ENCODE data around the gene PIP4K2B.
A peak's percentile ranks its signal among the peaks of the same experiment; 100 is the strongest.

Gene PIP4K2B

DNA sequence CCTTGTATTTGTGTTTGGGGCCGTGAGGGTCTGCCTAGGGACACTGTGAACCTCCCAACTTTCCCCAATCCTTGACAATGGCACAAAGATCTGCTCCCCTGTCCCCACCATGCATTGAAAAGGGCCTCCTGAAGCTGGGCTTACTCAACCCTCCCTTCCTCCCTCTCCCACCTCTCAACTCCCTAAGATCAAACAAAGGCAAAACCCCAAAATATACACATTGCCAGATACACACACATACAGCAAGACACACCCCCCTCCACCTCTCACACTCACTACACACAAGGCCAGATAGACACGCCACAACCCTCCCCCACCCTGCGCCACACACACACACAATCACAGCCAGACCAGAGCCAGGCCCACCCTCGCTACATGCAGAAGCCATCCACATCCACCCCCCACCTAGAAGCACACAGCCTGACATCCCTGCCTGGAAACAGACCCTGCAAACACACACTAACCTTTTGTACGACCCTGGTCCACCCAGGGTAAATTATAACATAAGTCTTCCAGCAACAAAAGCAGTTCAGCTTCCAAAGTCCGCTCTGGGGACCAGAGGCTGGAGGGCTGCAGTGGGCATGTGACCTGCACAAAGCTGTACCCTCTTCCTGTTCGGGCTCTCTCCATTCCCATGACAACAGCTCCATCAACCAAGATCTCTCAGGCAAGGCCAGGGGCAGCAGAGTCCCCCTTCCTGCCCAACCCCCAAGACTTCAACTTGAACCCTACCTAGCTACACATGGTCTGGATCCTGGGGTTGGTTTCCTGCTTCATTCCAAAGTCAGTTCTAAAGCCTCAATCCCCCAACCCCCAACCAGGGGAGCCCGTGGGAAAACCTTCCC lies 53.1 kb downstream of the PIP4K2B start:
- no peak for DNase-seq (ENCODE audit: low spot score)

DNA sequence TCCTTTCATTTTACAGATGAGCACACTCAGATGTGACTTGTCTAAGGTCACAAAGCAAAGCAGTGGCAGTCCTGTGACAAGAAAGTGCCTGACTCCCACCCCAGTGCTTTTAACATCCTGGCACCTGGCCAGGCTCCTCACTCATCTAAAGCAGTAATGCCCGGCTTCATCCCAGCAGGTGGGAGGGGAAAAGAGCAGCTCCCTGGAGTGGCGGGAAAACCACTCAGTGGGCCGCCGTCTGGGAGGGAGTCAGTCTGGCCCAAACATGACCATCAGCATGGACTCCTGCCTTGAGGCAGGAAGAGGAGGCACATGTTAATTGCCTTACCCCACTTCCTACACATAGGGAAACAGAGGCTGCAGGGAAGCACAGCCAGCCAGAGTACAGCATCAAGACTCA lies 53.8 kb downstream of the PIP4K2B start:
- DNase-seq (ENCODE audit: low spot score), result no peak

DNA sequence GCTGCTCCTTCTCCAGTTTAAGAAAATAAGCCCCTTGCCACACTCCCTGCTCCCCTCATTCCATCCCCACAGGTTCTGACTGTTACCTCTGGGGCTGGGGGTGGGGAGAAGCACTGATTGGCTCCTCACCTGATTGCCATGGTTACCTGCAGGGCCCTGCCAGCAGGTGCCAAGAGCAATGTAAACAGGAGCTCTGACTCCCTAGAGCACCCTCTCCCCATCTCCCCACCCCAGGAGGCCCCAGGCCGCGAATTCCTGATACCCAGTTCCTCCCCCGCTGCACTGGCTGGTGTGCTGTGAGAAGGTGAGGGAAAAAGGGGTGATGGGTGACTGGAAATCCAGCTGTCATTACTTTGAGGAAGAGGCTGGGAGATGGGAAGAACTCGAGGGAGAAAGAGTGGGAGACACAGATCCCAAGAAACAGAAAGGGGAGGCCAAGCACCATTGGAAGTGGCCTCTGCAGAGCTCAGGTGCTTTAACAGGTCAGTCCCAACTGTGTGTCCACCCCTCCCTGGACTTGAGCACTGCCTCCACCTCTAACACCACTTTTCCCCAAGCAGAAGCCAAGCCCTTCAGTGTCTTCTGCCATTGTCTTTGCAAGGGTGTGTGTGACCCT lies 55.7 kb downstream of the PIP4K2B start:
- DNase-seq (ENCODE audit: low spot score), result no peak

DNA sequence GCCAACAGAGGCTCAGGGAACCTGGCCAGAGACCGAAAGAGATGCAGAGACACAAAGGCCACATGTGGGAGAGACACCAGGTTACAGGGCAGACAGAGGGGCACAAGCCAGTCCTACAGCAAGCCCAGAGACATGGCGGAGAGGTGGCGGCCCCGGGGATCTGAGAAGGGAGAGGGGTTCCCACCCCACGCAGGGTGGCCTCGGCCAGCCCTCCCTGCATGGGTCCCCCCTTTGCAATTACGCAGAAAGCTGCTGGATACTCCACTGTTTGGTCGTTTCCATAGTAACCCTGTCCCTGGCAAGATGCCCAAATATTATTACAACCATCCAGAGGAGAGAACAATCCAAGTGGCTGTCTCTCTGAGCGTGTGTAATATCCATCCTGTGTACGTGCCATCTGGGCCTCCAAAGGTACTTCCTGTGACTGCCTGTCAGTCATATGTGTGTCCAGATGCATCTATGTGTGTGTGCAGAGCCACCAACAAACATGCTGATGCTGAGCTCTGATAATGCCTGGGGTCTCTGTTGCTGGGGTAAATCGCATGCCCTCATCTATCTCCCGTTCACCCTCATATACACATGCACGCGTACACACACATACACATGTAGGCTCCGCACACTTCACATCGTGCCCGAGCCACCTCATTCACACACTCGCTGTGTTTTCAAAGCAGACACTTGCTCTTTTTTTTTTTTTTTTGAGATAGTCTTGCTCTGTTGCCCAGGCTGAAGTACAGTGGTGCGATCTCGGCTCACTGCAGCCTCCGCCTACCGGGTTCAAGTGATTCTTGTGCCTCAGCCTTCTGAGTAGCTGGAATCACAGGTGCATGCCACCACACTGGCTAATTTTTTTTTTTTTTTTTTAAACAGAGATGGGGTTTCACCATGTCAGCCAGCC lies 56.7 kb downstream of the PIP4K2B start:
- DNase-seq (ENCODE audit: low spot score), result peak; percentile 91

DNA sequence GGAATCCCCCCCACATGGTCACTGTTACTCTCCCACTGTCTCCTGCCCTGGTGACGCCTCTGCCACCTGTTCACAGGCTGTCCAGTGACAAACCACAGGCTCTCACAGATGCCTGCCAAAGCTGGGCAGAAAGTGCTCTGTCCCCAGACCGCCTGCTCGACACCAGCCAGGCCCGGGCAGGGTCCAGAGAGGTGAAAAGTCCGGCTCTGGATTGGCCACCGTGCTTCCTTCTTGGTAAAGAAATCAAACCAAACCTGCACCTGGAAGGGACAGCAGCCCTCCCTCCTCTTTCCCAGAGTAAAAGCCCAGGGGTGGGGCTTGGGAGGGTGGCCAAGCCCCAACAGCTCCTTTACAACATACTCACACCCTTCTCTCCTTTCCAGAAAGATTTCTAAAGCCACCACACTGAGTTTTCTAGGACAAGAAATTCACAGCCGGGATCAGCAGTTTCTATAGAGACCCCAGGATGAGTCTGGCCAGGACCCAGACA lies 57.4 kb downstream of the PIP4K2B start:
- no peak for DNase-seq (ENCODE audit: low spot score)

DNA sequence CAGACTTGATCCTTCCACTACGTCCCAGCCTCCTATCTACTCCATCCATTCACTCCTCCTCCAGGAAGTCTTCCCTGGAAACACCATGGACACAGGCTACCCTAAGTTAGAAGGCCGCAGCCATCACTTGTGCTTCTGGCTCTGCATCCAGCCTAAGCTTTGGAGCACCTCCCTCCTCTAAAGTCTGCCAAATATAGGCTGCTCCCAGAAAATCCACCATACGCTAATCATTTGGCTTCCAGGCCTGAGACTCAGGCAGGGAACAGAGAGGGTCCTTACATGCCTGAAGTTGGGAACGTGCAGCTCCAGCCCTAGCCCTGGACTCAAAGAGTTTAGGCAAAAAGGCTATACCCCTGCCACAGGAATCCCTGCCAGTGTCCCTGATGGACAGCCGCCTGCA lies 57.9 kb downstream of the PIP4K2B start:
- DNase-seq (ENCODE audit: low spot score), result no peak

DNA sequence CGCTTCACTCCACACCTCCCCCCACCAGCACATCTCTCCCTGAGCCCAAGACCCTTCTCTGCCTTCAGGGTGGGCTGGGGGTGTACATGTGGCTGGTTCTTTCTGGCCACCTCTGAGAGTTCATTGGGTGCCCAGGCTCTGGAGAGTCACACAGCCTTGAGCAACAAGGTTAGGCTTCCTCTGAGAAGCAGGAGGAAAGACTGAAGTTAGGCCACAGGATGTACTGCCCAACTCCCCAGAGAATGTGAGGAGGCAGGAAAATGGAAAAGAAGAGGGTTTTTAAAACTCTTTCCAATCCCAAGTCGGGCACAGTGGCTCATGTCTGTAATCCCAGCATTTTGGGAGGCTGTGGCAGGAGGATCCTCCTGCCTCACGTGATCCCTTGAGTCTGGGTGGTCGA lies 58.5 kb downstream of the PIP4K2B start:
- no peak for DNase-seq (ENCODE audit: low spot score)

DNA sequence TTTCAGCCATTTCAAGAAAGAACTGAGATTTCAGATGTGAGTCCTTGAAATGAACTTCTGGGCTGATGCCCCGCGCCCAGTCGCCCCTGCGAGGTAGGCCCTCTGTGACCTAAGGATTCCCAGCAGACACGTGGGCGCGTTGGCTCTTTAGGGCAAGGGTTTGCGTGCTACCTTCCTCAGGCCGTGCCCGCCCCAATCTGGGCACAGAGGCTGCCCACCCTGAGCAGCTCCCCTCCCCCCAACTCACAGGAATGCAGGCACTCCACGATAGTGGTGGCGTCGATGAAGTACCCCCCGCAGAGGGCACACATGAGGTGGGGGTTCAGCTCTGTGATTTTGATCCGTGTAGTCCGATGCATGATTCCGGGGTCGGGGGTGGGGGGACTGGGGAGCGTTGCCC lies 59.3 kb downstream of the PIP4K2B start:
- no peak for DNase-seq (ENCODE audit: low spot score)

DNA sequence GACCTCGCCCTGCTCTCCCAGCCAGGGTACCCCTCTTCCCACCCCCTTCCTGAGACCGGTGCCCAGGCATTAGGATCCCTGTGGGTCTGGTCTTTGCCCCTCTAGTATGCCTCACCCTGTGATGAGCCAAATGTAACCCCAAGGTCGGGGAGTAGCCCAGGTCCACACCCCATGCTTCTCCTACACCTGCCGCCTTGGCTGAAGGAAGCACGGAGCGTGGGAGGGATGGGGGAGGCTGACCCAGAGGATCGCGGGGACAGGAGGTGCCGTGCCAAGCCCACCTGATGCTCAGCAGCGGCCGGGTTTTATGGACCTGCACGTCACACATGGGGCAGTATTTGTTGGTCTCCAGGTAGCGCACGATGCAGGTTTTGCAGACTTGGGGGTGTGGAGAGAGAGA lies 60.1 kb downstream of the PIP4K2B start:
- DNase-seq (ENCODE audit: low spot score), result no peak

DNA sequence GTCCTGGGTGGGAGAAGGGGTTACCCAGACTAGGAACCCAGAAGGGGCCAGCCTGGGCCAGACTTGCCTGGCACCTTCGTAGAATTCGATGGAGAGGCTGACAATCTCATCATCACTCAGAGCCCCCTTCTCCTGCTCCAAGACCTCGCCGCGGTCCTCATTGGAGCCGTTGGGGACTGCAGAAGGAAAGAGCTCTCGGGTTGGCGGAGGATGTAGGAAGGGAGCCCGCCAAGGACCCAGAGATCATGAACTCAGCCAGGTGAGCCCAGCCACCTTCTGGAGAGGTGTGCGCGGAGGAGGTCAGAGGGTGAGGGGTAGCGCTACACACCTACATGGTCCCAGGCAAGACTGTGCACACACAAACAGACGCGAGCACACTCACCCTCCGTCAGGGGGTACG lies 60.7 kb downstream of the PIP4K2B start:
- DNase-seq (ENCODE audit: low spot score), result no peak

DNA sequence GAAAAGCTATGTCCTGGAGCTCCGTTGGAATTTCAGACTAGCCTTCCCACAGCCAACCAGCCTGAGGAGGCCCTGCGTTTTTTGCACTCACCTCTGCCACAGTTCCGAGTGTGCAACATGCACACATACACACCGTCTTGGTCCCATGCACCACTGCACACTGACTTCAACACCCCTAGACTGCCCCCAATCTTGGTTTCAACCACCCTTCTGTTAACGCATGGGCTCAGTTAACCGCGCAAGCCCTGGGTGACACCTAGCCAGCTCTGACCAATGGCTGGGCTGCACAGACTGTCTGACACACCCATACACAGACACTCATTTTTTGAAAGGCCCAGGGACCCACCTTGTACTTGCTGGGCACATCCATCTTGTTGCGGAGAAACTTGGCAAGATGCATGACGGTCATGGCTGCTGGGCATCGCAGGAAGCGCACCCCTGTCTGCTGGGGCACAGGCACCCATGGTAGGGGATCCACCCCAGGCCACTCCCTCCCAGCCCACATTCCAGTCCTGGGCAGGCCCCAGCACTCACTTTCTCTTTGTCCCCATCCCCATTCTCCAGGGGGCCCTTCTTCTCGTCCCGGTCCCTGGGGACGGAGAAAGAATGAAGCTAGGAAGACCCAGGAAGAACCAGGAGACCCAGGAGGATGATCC lies 61.2 kb downstream of the PIP4K2B start:
- DNase-seq (ENCODE audit: low spot score), result no peak

DNA sequence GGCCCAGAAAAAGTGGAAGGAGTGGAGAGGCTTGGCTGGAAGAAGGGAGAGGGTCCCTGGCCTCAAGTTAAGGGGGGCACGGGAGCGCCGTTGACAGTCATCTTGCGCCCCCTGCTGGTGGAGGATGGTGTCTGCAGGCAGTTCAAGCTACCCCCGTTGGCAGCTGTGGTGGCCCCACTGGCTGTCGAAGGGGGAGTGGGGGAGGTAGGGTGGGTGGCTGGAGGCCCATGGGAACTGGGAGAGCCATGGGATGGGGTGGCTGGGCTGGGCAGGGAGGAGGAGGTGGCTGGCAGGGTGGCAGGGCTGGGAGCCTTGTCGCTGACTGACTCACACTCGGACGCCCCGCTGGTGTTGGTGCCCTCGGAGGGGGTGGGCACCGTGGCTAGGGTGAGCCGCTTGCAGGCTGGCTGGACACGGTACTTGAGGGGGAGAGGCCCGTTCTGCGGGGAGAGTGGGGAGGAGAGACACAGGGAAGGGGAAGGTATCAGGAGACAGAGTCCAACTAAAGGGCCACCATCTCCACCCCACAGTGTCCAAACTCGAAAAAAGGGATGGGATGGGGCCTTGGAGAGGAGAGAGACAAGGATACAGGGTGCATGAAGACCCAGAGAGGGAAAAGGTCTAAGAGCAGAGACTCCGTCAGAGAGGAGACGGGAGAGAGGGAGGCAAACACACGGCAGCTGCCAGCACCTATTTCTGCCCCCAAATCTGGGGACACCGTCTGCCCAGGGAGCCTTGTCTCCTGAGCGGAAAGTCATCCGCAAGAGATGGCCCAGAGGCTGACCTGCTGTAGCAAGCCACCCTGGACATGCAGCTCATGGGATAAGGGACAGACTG lies 64.0 kb downstream of the PIP4K2B start:
- DNase-seq (ENCODE audit: low spot score), result no peak

DNA sequence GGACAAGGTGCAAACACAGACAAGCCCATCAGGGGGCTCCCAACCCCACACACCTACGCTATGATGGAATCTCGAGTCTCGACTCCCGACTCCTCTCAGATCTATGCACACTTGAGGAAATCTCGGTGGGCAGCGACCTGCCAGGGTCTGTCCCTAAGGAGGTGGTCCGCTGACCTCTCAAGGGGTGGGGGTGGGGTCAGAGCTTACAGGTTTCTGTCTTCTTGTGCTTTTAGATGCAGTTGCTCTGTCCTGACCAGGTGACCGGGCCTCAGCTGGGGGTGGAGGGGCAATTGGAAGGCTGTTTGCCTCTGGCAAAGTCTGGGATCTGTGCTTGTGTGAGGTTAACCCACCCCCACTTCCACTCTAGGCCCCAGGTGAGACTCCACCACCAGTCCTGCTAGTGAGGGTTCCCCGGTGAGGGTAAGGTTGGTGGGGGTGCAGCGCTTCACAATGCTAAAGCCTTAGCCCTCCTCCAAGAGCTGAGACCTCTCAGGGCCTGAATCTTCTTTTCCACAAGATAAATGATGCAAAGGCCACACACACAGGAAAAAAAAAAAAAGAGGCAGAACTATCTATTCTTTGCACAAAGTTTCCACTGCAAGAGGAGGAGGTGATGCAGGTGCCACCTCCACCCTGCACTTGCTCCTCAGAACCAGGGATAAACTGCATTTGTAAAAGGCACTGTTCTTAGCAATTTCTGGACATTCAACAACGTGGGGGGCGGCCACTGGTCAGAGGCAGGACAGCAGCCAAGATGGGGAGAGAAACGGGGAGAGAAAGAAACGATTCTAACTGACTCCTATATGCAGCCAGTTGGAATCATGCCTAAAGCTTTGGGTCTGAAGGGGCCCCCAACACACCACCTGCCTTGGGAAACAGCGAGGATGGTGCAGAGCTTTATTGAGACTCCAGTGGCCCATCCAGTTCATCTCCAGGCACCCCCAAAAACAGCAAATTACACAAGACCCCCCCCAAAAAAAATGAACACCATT lies 65.1 kb downstream of the PIP4K2B start:
- DNase-seq (ENCODE audit: low spot score), result no peak

DNA sequence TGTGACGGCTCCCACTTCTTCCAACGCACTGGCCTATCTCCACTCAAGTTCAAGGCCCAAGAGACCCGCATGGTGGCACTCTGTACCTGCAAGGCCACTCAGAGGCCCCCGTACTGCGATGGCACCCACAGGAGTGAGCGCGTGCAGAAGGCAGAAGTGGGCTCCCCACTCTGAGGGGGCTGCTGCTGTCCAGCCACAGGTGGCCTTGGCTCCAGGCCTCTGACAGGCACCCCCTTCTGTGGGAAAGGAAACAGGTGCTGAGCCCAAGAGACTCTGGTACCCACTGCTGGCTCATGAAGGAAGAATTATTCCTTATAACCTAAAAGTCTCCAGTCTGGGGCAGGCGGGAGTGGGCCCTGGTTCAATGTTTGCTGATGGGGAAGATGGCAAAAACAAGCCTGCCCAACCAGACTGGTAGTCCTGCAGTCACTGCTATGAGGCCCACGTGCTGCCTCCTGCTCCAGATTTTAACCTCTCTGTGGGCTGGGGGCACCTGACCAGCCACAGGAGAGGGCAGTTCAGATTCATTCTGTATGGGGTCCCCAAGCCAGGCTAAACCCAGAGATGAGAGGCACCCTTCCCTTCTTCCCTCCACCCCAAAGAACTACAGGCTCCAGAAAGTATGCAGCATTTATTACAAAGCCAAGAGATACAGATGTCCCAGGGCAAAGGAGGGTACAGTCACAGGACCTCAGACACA lies 65.9 kb downstream of the PIP4K2B start:
- no peak for DNase-seq (ENCODE audit: low spot score)

DNA sequence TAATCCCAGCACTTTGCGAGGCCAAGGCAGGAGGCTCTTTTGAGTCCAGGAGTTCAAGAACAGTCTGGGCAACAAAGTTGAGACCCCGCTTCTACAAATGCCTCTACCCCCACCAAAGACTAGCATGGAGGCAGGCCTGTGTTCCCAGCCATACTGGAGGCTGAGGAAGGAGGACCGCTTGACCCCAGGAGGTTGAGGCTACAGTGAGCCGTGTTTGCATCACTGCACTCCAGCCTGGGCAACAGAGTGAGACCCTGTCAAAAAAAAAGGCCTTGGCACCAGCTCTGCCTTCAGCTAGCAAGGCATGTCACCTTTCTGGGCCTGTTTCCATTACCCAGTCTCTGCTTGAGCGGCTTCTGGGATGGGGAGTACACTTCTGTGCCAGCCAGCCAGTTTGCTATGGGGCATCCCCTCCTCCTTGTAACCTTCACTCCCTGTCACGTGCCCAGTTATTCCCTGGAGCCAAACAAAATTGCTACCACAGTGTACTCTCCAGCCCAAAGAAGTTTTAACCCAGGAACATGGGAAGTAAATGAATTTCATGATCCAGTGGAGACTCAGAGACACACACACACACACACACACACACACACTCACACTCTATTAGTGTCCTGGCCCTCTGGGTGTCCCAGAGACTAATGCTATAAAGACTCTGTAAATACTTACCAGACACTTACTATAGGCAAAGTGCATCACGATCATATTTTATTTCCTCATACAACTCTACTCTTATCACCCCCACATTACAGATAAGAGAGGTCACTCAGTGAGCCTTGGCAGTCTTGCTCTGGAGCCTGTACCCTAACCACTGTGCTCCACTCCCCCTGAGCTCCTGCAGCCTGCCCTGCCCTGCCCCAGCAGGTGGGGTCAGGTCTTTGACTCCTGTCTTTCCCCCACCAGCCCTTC lies 66.7 kb downstream of the PIP4K2B start:
- no peak for DNase-seq (ENCODE audit: low spot score)

DNA sequence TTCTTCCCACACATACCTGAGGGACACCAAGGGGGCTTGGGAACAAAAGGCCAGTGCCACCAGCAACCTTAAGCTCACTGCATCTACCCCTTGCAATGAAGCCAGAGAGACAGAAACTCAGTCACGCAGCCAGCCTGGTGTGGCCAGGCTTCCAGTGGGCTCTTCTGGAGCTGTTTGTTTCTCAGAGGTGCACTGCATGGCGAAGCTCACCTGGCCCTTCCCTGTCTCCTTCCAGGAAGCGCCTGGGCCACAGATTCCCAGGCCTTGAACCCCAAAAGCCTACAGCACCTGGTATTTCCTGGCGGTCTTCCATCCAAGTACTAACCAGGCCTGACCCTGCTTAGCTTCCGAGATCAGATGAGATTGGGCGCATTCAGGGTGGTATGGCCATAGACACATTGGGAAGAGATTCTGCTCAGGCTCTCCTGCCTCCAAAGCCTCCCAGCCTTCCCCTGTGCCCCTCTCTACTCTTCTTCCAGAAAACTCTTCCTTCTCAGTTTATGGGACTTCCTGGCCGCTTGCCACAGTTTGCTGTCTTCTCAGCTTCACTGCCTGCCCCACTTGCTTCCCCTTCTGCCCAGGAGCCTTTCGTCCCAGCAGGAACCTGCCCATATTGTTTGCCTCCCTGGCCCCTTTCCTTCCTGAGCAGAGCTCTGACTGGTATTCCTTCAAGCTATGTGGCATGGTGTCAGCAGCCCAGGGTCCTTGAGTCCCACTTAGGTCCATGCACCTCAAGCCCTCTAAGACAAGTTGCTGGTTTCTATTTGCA lies 67.6 kb downstream of the PIP4K2B start:
- DNase-seq (ENCODE audit: low spot score), result no peak
